RKO (cell line): Measurements from ENCODE around the gene MTCH1.

ENCODE experiments used
- DNase-seq: peaks from one replicate; pipeline ENCODE4 v3.0.0-alpha.2; 2016; ENCODE audit warnings: low spot score

Gene MTCH1

GRCh38 chr6:37017606-37018197 lies 31.7 kb upstream of the MTCH1 start:
- DNase-seq, result no peak

- DNase-seq, result no peak
Measured at GRCh38 chr6:37016995-37017394, 31.0 kb upstream of the MTCH1 start.

DNA sequence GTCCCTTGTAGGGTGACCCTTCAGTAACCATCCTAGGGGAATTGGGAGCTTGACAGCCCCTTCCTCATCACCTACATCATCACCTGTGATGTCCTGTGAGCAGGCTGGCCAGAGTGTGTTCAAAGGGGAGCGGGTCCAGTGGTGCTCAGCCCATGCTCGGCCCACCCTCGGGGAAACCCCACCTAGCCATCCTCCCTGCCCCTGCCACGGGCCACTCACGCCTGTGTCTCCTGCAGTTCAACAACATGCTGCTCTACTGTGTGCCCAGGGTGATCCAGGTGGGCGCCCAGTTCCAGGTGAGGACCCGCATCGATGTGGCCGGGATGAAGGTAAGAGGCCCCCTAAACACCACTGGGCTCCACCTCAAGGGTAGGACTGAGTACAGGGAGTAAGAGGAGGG lies 29.5 kb upstream of the MTCH1 start:
- DNase-seq, result no peak

GRCh38 chr6:37014667-37015066 lies 28.7 kb upstream of the MTCH1 start:
- no peak for DNase-seq

DNA sequence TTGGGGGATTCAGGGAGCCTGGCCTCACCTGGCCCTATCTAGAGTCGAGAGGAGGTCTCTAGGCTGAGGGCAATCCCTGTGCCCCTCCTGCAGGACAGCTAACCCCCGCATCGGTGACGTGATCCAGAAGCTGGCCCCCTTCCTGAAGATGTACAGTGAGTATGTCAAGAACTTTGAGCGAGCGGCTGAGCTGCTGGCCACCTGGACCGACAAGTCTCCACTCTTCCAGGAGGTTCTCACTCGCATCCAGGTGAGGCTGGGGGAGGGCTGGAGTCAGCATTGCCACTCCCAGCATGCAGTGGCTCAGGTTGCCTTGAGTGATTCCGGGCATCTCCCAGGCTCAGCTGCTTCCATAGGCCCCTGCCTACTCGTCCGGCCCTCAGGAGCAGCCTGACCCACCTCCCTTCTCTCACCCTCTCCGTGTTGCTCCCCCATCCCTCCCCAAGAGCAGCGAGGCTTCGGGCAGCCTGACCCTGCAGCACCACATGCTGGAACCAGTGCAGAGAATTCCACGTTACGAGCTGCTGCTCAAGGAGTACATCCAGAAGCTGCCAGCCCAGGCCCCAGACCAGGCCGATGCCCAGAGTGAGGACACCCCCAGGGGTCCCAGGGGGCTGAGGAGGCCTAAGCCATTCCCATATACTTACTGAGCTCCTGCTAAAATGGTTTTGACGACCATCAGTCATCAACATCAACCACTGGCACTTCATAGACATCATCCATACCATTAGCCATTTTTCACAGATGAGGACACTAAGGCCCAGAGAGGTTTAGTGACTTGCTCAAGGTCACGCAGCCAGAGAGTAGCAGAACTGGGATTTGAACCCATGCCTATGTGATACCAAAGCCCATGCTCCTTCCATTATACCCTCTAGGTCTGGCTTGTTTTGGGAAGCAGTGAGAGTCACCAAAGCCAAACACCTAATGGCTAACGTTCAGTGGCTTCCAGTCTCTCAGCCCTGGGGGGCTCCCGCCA lies 27.8 kb upstream of the MTCH1 start:
- no peak for DNase-seq

DNA sequence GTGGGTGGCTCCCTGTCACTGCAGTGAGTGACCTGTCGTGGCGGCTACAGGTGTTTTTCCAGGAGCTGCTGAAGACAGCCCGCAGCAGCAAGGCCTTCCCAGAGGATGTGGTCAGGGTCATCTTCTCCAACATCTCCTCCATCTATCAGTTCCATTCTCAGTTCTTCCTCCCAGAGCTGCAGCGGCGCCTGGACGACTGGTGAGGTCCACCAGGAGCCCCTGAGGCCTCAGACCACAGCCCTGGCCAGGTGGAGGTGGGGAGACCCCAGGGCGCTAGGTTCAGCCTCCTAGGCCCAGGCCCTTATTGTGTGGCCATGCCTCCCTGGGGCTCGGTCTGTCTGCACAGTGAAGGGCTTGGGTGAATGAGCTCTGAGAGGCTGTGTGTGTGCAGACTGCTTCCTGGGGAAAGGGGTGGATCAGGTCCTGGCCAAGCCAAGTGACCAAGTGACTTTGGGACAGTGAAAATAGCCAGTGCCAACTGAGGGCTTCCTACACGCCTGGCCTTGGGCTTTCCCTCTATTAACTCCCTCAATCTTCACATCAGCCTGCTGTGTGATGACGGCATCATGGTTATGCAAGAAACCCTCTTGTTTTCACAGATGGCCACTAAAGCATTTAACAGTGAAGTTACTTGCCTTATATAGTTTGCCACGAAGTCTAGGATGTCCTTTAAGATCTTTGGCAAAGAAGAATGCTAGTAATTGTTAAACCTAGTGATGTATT lies 25.8 kb upstream of the MTCH1 start:
- DNase-seq, result no peak

GRCh38 chr6:37010402-37010892 lies 24.5 kb upstream of the MTCH1 start:
- no peak for DNase-seq

DNA sequence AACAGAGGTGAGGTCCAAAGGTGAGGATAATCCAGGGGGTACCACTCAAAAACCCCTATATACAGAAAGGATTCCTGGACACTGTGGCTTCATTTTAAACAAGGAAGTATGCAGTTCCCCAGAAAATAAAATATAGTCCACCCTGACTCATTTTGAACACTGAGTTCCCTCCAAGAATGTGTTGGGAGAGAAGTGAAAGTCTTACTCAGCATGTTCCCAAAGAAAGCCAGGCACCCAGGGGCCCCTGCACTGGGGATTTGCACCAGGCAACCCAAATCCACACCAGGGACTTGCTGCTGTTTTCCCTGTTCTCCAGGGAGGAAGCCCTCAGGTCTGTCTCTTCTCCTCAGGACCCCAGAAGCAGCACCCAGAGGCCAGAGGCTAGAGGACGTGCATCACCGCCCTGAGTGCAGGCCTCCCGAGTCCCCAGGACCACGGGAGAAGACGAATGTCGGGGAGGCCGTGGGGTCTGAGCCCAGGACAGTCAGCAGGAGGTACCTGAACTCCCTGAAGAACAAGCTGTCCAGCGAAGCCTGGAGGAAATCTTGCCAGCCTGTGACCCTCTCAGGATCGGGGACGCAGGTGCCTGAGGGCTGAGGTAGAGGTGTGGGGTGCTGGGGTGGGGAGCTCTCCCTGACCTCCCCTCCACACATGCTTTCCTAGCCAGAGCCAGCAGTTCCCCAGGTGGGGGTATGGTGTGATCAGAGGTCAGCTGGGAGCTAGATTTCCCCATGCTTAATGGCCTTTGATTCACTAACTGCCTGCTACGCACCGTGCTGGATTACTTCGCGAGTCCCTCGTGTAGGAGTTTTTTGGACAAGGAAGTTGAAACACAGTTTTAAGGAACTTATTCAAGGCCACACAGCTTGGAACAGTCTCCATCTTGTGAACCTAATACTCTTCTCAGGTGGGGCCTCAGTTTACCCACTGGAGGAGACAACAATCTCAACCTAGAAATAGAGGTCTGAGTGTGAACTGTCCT lies 22.8 kb upstream of the MTCH1 start:
- DNase-seq, result no peak

DNA sequence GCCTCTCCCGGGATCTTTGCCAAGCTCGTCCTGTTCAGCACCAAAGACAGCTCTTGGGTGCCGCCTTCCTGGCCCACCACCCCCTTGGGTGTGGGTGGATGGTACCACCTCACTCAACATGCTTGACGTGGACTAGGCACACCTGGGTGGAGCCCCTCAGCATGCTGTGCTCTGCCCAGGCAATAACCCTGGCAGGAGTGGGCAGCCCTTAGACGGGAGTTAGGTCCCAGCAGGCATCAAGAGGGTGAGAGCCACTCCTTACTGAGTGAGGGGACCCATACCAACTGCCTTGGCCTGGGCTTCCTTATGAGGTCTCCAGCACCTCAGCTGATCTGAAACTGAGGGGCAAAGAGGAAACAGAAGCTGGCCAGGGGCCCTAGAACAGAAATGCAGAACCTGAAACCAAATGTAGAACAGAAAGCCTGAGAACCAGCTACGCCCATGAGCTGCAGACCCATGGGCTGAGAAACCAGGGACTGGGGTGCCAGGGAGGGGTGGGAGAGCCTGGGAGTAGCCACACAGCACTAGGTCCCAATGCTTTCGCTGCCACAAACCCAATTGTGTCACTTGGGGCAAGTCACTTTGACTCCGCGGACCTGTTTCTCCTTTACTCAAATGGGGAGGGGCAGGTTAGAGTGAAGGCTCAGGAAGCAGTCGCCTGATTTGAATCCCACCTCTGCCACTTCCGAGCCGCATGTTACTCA lies 21.5 kb upstream of the MTCH1 start:
- DNase-seq, result no peak

- no peak for DNase-seq
Measured at GRCh38 chr6:37006793-37007339, 20.9 kb upstream of the MTCH1 start.

DNA sequence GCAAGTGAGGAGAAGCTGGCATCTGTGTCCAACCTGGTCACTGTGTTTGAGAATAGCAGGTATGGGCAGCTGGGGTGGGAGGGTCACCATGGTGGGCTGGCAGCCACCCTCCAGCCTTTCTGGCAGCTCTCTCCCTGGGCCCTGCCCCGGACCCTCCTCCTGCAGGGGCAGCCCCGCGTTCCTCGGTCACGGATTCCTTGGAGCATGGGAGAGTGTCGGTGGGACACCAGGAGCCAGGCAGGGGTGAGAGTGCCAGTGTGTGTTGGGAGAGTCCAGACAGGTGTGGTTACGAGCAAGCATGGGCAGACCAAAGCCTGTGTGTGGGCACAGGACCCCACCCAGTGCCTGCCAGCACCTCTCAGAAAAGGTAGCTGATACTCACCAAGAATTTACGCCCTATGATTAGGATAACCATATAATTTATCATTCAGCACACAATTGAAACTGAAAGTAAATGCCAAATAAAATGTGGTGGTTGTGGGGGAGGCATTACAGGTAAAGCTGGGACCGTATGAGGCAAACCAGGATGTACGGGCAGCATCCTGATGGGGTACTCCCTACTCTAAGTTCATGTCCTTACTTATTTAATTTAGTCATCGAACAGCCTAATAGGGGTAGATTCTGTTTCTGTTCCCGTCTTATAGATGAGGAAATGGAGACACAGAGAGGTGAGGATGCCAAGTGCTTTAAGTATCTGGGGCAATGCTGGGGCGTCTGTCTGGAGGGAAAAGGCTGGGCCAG lies 20.0 kb upstream of the MTCH1 start:
- DNase-seq, result no peak

GRCh38 chr6:37005061-37005810 lies 19.2 kb upstream of the MTCH1 start, which contains the start of gene FGD2:
TSS of gene FGD2 (plus strand) at chr6:37005655. CDS start at chr6:37005818, 163 bp downstream.
- DNase-seq, result no peak

GRCh38 chr6:37004044-37004980 lies 18.3 kb upstream of the MTCH1 start:
- DNase-seq, result no peak

DNA sequence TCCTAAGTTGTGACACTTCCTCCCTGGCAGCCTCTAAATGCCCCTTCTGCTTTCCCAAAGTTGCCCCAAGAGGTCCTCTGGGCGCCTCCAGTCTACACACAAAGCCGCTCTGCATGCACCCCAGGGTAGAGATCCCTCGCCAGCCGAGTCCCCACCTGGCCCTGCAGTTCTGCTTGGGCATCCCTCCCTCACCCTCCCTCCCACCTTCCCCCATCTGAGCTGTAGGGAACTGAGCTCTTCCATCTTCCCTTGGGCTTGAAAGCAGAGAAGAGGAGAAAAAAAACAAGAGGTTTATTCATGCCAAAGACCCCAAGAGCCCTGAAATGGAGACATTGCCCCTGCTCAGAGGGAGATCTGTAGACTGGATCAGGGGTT lies 13.7 kb upstream of the MTCH1 start:
- DNase-seq, result no peak

- DNase-seq, result no peak
Measured at GRCh38 chr6:36999061-36999750, 13.2 kb upstream of the MTCH1 start.

DNA sequence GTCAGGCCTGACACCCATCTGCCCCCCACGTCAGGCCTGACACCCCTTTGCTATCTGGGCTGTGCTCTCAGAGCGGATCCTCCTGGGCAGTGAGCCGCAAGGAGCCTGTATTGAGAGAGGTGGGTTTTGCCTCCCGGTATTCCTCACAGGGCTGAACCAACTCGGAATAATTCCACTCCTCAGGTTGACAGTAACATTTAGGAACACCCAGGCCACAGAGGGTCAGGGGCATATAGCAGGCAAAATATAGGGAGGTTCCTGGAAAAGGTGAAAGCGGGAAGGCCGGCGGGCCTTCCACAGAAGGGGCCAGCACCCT lies 12.7 kb upstream of the MTCH1 start:
- DNase-seq, result no peak
